ENCODE results near the gene LCN10. TPM values are rescaled to one million over a fixed set of nuclear protein-coding genes. Genes with fewer than 3 reads are reported as not detected.
A peak's percentile ranks its signal among the peaks of the same experiment; 100 is the strongest.
"Not testable (repeated sequence)": the region's sequence is repeated elsewhere in the genome, so short reads cannot be mapped to it uniquely, and the experiment has no call there.

LCN10 gene
- total RNA-seq, 1 donor from 2014 or later, result 1.7 TPM

DNA sequence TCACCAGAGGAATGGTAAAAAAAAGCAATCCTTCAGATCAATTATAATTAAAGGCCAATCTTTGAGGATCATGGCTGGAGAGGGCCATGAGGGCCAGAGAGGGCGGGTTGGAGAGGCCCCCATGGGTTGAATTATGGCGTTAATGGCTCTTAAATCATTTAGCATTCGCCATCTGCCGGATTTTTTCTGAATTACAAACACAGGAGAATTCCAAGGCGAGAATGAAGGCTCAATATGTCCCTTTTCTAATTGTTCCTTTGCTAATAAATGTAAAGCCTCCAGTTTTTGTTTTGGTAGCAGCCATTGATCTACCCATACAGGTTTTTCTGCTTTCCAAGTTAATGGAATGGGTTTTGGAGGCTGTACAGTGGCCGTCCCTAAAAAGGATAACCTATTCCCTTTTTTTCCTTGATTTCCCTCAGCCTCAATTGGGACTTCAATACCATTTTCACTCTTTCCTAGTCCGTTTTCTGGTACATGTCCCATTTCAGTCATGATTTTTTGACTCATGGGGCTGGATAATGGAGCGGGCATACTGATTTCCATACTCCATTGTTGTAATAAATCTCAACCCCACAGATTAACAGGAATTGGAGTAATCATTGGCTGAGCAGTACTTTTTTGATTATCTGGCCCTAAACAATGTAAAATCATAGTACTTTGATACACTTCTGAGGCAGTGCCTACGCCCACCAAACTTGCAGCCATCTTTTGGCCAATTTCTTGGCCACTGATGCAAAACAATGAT is 41.7 kb upstream of the LCN10 start:
- Mint-ChIP-seq H3K4me1 (ENCODE audit: low read depth) (peaks cover 21% of the 10 kb centered on the region), H3K27ac (no peak overlapping the region), H3K36me3 (ENCODE audit: low read depth) (no peaks in the 10 kb centered on the region), H3K4me3 (ENCODE audit: low read depth) (no peak overlapping the region), H3K27me3 (ENCODE audit: low read depth) (peaks cover 30% of the 10 kb centered on the region), H3K9me3 (no peaks in the 10 kb centered on the region)
- no peak for DNase-seq (ENCODE audit: low spot score)
- intact Hi-C loops (cut with micrococcal nuclease), result no loop called here

DNA sequence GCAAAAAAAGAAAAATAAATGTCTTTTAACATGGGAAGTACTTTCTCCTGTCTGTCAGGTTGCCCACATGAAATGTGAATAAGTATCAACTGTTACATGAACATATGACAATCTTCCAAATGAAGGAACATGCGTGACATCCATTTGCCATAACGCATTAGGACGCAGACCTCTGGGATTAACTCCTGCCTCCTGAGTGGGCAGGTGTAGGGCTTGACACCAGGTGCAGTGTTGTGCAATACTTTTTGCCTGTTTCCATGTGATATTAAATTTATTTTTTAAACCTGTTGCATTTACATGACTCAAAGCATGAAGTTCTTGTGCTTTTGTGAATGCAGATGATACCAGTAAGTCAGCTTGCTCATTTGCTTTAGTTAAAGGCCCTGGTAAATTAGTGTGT is 39.7 kb upstream of the LCN10 start:
- Mint-ChIP-seq H3K27ac (no peak overlapping the region), H3K9me3 (no peaks in the 10 kb centered on the region), H3K4me3 (ENCODE audit: low read depth) (no peak overlapping the region), H3K27me3 (ENCODE audit: low read depth) (peaks cover 44% of the 10 kb centered on the region), H3K4me1 (ENCODE audit: low read depth) (peaks cover 9% of the 10 kb centered on the region), H3K36me3 (ENCODE audit: low read depth) (no peaks in the 10 kb centered on the region)
- no peak for DNase-seq (ENCODE audit: low spot score)
- intact Hi-C loops (cut with micrococcal nuclease), result no loop called here

GRCh38 chr9:136779808-136780207 is 37.1 kb upstream of the LCN10 start:
- DNase-seq (ENCODE audit: low spot score), result no peak
- Mint-ChIP-seq H3K36me3 (ENCODE audit: low read depth) (no peaks in the 10 kb centered on the region), H3K4me1 (ENCODE audit: low read depth) (peaks cover 3% of the 10 kb centered on the region), H3K27ac (no peak overlapping the region), H3K27me3 (ENCODE audit: low read depth) (peaks cover 39% of the 10 kb centered on the region), H3K9me3 (no peaks in the 10 kb centered on the region), H3K4me3 (ENCODE audit: low read depth) (no peak overlapping the region)
- intact Hi-C loops (cut with micrococcal nuclease), result no loop called here

GRCh38 chr9:136777359-136777758 is 34.6 kb upstream of the LCN10 start:
- Mint-ChIP-seq H3K9me3 (peaks cover 10% of the 10 kb centered on the region), H3K4me1 (ENCODE audit: low read depth) (no peaks in the 10 kb centered on the region), H3K27me3 (ENCODE audit: low read depth) (peaks cover 35% of the 10 kb centered on the region), H3K36me3 (ENCODE audit: low read depth) (no peaks in the 10 kb centered on the region), H3K27ac (no peak overlapping the region), H3K4me3 (ENCODE audit: low read depth) (no peak overlapping the region)
- intact Hi-C loops (cut with micrococcal nuclease), result no loop called here
- DNase-seq (ENCODE audit: low spot score), result no peak

- Mint-ChIP-seq H3K36me3 (ENCODE audit: low read depth) (no peaks in the 10 kb centered on the region), H3K27me3 (ENCODE audit: low read depth) (peaks cover 31% of the 10 kb centered on the region), H3K27ac (no peak overlapping the region), H3K4me1 (ENCODE audit: low read depth) (no peaks in the 10 kb centered on the region), H3K9me3 (peaks cover 10% of the 10 kb centered on the region), H3K4me3 (ENCODE audit: low read depth) (no peak overlapping the region)
- DNase-seq (ENCODE audit: low spot score), result no peak
- intact Hi-C loops (cut with micrococcal nuclease), result no loop called here
These were observed 34.2 kb upstream of the LCN10 start for GRCh38 chr9:136776947-136777346.

DNA sequence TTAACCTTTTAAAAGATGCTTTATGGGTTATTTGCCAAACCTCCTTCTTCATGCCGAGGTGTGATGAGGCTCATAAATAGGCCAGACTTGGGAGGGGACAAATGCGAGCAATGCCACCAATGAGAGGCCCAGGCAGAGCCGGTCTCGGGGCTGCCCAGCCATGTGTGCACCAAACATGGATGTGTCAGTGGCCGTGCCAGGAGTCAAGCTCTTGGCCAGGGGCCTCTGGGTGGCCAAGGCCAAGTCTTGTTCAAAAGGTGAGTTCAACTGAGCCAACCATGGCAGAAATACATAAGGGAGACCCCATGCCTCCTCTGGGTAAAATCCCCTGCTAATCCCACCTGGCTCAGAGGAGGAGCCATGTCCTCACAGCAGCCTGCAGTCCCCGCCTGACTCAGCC is 32.5 kb upstream of the LCN10 start:
- Mint-ChIP-seq H3K4me1 (ENCODE audit: low read depth) (no peaks in the 10 kb centered on the region), H3K36me3 (ENCODE audit: low read depth) (no peaks in the 10 kb centered on the region), H3K4me3 (ENCODE audit: low read depth) (no peak overlapping the region), H3K27ac (no peak overlapping the region), H3K9me3 (peaks cover 10% of the 10 kb centered on the region), H3K27me3 (ENCODE audit: low read depth) (peaks cover 23% of the 10 kb centered on the region)
- DNase-seq (ENCODE audit: low spot score), result no peak
- intact Hi-C loops (cut with micrococcal nuclease), result no loop called here

GRCh38 chr9:136774416-136775045 is 31.8 kb upstream of the LCN10 start:
- peaks cover 20% of the 10 kb centered on the region for H3K27me3 Mint-ChIP-seq (ENCODE audit: low read depth)
- H3K36me3 Mint-ChIP-seq (ENCODE audit: low read depth), result no peaks in the 10 kb centered on the region
- peaks cover 10% of the 10 kb centered on the region for H3K9me3 Mint-ChIP-seq
- H3K4me1 Mint-ChIP-seq (ENCODE audit: low read depth), result no peaks in the 10 kb centered on the region
- no peak overlapping the region for H3K4me3 Mint-ChIP-seq (ENCODE audit: low read depth)
- no peak overlapping the region for H3K27ac Mint-ChIP-seq
- no peak for DNase-seq (ENCODE audit: low spot score)
- intact Hi-C loops (cut with micrococcal nuclease), result no loop called here

DNA sequence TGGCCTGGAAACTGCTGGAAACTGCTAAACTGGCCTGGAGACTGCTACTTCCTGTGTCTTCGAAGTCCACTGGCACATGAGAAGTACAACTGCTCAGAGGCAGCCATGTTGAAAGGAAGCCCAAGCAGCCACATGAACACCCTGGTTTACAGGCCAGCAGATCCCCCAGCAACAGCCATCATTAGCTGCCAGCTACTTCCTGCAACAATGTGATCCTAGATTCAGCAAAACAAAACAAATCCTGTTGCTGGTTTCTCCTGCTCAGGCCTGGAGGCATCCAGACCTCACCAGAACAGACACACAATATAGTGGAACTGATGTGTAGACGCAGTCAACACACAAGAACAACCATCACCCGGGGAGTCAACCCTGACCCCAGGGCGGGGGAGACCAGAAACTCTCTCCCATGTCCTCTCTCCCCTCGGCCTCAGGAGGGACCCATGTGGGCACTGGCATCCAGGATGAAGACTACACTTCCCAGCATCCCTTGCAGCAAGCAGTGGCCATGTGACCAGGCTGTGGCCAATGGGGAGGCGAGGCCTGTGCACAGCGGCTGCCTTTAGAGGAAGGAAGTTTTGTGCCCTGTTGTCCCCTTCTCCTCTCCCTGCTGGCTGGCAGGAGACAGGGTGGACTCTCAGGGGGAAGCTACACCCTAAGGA is 30.8 kb upstream of the LCN10 start:
- H3K36me3 Mint-ChIP-seq (ENCODE audit: low read depth), result no peaks in the 10 kb centered on the region
- H3K9me3 Mint-ChIP-seq, result peaks cover 10% of the 10 kb centered on the region
- no peaks in the 10 kb centered on the region for H3K4me1 Mint-ChIP-seq (ENCODE audit: low read depth)
- no peak for DNase-seq (ENCODE audit: low spot score)
- peak overlapping the region; percentile 55 for H3K27ac Mint-ChIP-seq
- peaks cover 13% of the 10 kb centered on the region for H3K27me3 Mint-ChIP-seq (ENCODE audit: low read depth)
- intact Hi-C loops (cut with micrococcal nuclease), result no loop called here
- H3K4me3 Mint-ChIP-seq (ENCODE audit: low read depth), result no peak overlapping the region

- intact Hi-C loops (cut with micrococcal nuclease), result no loop called here
- no peak for DNase-seq (ENCODE audit: low spot score)
- peaks cover 4% of the 10 kb centered on the region for H3K27me3 Mint-ChIP-seq (ENCODE audit: low read depth)
These were observed 29.2 kb upstream of the LCN10 start for GRCh38 chr9:136771907-136772415.

DNA sequence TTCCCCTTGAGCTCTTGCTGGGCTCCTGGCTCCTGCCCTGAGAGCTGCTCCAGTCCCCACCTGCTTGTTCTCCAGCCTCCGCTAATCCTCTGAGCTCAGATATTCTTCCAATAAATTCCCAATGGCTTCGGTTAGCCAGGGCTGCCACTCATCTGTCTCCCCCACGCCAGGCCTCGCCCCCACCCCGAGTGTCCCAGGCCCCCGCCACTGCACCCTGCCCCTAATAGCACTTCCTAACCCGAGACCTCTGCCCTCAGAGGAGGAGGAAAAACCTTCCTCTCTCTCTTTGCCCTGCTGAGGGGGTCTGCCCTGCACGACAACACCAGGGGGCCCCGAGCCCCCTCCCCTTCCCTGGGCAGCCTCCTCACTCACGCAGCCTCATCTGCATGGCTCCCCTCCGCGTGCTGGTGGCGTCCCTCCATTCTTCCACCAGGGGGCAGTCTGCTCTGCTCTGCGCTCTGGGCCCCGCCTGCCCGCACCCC is 27.0 kb upstream of the LCN10 start:
- Mint-ChIP-seq H3K4me1 (ENCODE audit: low read depth) (peaks cover 9% of the 10 kb centered on the region), H3K27me3 (ENCODE audit: low read depth) (peaks cover 2% of the 10 kb centered on the region), H3K36me3 (ENCODE audit: low read depth) (no peaks in the 10 kb centered on the region), H3K4me3 (ENCODE audit: low read depth) (no peak overlapping the region), H3K27ac (no peak overlapping the region), H3K9me3 (peaks cover 10% of the 10 kb centered on the region)
- intact Hi-C loops (cut with micrococcal nuclease), result no loop called here
- no peak for DNase-seq (ENCODE audit: low spot score)

More at GRCh38 chr9:136771907-136772415, 29.2 kb upstream of the LCN10 start:
- Mint-ChIP-seq H3K9me3 (peaks cover 10% of the 10 kb centered on the region), H3K36me3 (ENCODE audit: low read depth) (no peaks in the 10 kb centered on the region), H3K4me1 (ENCODE audit: low read depth) (peaks cover 2% of the 10 kb centered on the region), H3K4me3 (ENCODE audit: low read depth) (no peak overlapping the region), H3K27ac (no peak overlapping the region)

- H3K4me3 Mint-ChIP-seq (ENCODE audit: low read depth), result not testable (repeated sequence)
These were observed 23.8 kb upstream of the LCN10 start for GRCh38 chr9:136766410-136767120.

GRCh38 chr9:136765745-136766409 is 23.1 kb upstream of the LCN10 start:
- intact Hi-C loops (cut with micrococcal nuclease); H3K27ac Mint-ChIP-seq; H3K27me3 Mint-ChIP-seq (ENCODE audit: low read depth); H3K9me3 Mint-ChIP-seq; H3K4me3 Mint-ChIP-seq (ENCODE audit: low read depth); H3K36me3 Mint-ChIP-seq (ENCODE audit: low read depth); H3K4me1 Mint-ChIP-seq (ENCODE audit: low read depth); DNase-seq (ENCODE audit: low spot score): not testable (repeated sequence)

More at GRCh38 chr9:136766410-136767120, 23.8 kb upstream of the LCN10 start:
- H3K4me1 Mint-ChIP-seq (ENCODE audit: low read depth); H3K27me3 Mint-ChIP-seq (ENCODE audit: low read depth); H3K9me3 Mint-ChIP-seq; intact Hi-C loops (cut with micrococcal nuclease); H3K27ac Mint-ChIP-seq; H3K36me3 Mint-ChIP-seq (ENCODE audit: low read depth); DNase-seq (ENCODE audit: low spot score): not testable (repeated sequence)
